Activated effector memory CD4-positive, alpha-beta T cell treated with anti-CD3 and anti-CD28 coated beads, Interleukin-2, amount 50 U/mL, for 16 hours (primary cell): ENCODE results near the gene ZDHHC24.
A peak's percentile ranks its signal among the peaks of the same experiment; 100 is the strongest.
"Not testable (repeated sequence)": the region's sequence is repeated elsewhere in the genome, so short reads cannot be mapped to it uniquely, and the experiment has no call there.

ENCODE experiments used
- DNase-seq: peaks from one replicate; pipeline ENCODE4 v3.0.0-alpha.2; 2020

ZDHHC24 gene, protein sequence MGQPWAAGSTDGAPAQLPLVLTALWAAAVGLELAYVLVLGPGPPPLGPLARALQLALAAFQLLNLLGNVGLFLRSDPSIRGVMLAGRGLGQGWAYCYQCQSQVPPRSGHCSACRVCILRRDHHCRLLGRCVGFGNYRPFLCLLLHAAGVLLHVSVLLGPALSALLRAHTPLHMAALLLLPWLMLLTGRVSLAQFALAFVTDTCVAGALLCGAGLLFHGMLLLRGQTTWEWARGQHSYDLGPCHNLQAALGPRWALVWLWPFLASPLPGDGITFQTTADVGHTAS

GRCh38 chr11:66545701-66546367, at the start of gene ZDHHC24:
Gene ZDHHC24, minus strand, starts transcription at chr11:66546048. Its CDS starts 45 bp downstream, at chr11:66546003.
- peak; percentile 95 for DNase-seq

DNA sequence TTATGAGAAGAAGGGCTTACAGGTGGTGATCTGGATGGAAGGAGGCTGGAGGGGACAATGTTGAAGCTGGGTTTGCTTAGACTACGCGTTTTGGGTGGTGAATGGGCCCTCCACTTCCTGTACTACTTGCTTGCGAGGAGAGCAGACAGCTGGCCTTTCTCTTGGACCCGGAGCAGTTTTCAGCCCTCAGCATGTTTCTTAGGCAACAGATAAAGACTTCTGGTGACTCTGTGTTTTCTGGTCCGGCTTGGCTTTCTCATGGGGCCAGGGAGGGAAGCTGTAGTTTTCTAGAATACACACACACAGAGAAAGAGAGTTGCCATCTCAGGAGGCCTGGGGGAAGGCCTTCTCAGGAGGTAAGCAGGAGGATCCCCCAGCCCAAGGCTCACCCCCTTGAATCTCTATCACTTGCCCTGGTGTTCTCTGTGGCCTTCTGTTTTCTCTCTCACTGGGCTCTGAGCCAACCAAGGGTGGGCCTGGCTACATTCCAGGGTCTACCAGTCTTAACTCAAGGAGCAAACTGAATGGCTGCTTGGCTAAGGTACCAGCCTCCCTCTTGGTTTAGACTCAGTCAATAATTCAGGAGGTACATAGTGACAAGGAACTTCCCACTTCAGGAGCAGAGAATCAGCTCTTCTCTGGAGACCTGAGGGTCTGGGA, 49.5 kb upstream of the ZDHHC24 start:
- DNase-seq: no peak

DNA sequence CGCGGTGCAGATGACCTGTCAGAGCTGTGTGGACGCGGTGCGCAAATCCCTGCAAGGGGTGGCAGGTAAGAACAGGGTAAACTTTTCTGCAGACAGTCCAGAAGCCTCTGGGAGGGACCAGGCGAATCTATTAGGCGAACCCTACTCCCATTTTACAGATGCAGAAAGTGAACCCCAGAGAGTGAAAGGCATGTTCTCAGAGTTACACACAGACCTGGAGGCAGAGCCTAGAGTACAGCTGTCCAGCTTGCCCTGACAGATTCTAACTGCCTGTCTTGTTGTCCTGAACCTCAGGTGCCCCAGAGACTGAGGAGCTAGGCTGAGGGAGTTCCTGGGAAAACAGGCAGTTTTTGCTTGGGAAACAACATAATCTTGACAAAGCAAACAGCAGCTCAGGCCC, 47.8 kb upstream of the ZDHHC24 start:
- DNase-seq: no peak

GRCh38 chr11:66593303-66593635, 47.4 kb upstream of the ZDHHC24 start:
- DNase-seq: no peak

DNA sequence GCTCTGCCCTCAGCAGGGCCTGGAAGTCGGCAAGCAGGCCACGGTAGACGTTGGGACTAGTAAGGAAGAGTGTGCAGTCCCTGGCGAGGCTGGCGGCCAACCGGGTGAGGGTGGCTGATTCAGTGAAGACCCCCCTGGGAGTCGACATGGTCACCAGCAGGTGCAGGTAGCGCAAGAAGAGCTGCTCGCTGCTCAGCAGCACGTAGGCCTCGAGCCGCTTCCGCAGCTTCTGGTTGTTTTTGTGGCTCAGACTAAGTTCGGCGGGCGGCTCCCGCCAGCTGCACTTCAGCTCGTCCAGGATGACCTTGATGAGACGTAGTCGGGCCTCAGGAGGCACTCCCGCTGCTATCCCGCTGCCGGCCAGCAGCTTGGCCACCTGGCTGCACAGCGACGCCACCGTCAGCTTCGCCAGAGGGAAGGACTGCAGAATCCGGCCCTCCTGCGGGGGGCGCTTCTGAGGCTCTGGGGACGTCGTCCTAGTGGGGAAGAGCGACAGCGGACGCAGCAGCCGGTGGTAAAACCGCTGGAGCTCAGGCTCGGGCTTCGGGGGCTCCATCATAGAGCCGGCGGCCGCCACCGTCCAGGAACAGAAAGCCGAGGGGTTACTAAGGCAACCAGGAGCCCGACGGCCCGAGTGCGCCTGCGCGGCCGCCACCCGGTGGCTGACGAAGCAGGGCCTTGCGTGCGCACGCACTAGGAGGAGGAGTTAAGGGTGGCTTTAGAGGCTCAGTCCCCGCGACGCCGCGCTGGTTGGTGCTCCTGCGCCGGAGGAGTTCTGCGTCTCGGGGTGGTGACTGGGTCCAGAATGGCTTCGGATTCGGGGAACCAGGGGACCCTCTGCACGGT, 46.8 kb upstream of the ZDHHC24 start, which contains the start of the genes CCDC87 and CCS:
Gene CCDC87, minus strand, starts transcription at position 607 of the 846 bp plus-strand sequence. Its CDS starts 48 bp downstream, at position 559.
Gene CCS, plus strand, starts transcription at position 729 of the 846 bp plus-strand sequence. Its CDS starts 77 bp downstream, at position 806.
- DNase-seq: peak; percentile 100

- DNase-seq: no peak
These were observed 45.3 kb upstream of the ZDHHC24 start for GRCh38 chr11:66591175-66591574.

- DNase-seq: no peak
These were observed 44.3 kb upstream of the ZDHHC24 start for GRCh38 chr11:66589996-66590675.

- DNase-seq: not testable (repeated sequence)
These were observed 43.5 kb upstream of the ZDHHC24 start for GRCh38 chr11:66589315-66589714.

DNA sequence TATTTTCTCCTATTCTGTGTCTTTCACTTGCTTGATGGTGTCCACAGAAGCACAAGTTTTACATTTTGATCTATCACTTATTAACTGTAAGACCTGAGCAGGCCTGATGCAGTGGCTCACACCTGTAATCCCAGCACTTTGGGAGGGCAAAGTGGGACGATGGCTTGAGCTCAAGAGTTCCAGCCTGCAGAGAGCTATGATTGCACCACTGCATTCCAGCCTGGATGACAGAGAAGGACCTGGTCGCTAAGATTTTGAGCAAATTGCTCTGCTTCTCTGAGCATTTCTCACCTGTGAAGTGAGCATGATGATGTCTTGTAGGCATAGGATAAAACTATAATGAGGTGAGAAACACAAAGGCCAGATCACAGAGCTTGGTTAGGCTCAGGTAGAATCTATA, 40.3 kb upstream of the ZDHHC24 start:
- no peak for DNase-seq

DNA sequence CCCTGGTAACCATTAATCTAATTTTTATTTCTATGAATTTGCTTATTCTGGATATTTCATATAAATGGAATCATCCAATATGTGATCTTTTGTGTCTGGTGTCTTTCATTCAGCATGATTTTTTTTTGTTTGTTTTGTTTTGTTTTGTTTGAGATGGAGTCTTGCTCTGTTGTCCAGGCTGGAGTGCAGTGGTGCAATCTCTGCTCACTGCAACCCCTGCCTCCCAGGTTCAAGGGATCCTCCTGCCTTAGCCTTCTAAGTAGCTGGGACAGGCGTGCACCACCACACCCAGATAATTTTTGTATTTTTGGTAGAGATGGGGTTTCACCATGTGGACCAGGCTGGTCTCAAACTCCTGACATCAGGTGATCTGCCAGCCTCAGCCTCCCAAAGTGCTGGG, 39.6 kb upstream of the ZDHHC24 start:
- DNase-seq: not testable (repeated sequence)

- not testable (repeated sequence) for DNase-seq
These were observed 36.8 kb upstream of the ZDHHC24 start for GRCh38 chr11:66582565-66583147.

GRCh38 chr11:66581261-66581660, 35.4 kb upstream of the ZDHHC24 start:
- no peak for DNase-seq

GRCh38 chr11:66580803-66581202, 35.0 kb upstream of the ZDHHC24 start:
- no peak for DNase-seq

GRCh38 chr11:66579017-66579606, 33.3 kb upstream of the ZDHHC24 start:
- peak; percentile 92 for DNase-seq

DNA sequence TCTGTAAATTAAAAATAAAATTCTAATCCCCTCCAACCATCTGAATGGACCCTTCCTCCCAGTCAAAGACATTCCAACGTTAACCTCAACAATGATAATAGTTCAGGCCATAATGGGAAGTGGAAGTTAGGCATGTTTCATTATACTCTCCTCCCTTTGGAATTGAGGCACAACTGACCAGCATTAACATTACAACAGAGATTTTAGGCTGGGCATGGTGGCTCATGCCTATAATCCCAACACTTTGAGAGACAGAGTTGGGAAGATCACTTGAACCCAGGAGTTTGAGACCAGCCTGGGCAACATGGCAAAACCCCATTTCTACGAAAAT, 25.0 kb upstream of the ZDHHC24 start:
- DNase-seq: no peak

DNA sequence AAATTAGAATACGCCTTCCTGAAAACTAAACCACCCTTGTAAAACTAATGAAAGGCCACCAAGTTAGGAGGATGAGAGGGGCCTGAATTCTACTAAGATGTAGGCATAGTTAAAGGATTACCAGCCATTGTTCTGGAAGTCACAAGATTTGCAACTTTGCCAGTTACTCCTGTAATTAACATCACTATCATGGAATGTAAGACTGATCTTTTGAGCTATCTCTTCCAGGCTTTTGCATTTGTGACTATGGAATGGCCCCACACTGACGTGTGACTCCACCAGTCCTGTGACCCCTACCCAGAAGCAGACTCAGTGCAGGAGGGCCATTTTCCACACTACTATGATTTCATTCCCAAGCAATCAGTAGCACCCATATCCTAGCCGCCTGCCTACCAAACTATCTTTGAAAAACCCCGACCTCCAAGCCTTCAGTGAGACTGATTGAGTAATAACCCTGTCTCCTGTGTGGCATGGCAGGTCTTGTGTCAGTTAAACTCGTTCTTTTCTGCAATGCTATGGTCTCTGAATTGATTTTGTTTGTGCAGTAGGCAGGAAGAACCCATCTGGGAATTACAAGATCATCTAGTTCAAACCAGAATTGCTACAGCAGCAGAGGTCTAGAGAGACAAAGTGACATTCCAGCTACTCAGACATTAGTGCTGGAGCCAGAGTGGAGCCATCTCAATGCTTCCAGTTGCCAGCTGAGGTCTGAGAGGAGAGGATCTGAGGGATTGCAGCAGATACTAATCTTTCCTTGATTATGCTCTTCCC, 24.4 kb upstream of the ZDHHC24 start:
- DNase-seq: no peak

- no peak for DNase-seq
These were observed 23.2 kb upstream of the ZDHHC24 start for GRCh38 chr11:66569076-66569475.

DNA sequence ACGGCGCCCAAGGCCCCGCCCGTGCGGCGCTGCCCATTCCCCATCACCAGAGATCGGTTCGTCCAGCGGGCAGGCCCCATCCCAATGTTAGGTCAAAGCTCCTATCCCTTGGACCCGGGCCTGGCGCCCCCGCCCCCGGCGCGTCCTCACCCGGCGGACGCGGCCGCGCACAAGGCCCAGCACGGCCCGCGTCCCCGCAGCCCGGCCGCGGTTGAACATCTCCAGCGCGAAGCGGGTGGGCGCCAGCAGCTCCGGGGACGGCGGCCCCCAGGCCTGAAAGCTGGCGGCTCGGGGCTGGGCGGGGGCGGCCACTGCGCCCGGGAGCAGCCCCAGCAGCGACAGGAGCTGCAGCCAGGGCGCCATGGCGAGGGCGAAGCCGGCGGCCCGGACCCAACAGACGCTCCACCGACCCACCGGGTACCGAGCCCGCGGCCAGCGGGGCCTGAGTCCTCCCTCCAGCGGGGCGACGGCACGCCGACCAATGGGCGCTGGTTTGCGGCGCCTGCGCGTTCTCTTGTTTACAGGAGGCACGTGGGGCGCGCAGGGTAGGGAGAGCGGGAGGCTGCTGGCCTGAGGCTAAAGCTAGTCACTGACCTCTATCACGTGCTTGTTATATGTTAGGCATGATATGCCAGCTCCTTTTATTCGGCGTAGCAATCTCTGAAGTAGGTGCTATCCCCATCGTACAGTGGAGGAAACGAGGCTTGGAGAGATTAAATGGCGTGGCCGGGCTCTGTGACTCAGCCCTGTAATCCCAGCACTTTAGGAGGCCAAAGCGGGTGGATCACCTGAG, 22.5 kb upstream of the ZDHHC24 start, which contains the start of gene CTSF:
Gene CTSF, minus strand, starts transcription at position 483 of the 793 bp plus-strand sequence. Its CDS starts 120 bp downstream, at position 363.
- peak; percentile 89 for DNase-seq

DNA sequence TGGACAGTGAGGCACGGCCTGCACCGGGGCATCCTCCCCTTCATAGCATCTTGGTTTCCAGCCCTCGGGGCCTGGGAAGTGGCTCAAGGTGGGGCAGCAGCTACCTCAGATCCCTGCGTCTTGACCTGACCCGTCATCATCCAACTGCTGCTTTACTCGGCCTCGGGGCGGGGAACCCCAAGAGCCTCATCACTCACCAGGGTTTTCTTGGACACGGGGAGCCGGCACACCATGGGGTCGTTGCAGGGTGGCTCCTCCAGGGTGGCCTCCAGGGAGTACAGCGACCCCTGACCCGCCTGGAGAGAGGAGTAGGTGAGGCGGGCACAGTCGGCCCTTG, 21.9 kb upstream of the ZDHHC24 start:
- DNase-seq: no peak

DNA sequence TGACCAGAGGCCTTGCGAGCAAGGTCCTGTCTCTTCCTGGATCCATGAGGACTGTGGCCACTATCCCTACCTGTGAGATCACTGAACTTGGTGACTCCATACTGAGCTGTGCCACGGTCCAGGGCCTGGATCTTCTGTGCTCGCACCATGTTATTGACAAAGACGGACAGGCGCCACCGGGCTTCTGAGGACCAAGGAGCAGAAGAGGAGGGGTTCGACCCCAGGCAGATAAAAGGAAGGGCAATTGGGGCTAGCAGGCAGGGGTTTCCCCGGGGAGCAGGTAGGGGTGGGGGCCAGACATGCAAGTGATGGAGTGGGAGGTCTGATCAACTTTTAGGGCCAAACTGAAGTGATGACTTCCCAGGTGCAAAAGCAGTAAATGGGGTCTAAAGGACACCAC, 20.4 kb upstream of the ZDHHC24 start:
- no peak for DNase-seq
